ENCODE data around the gene PARP12. TPM values are rescaled to one million over a fixed set of nuclear protein-coding genes. Genes with fewer than 3 reads are reported as not detected.
A peak's percentile ranks its signal among the peaks of the same experiment; 100 is the strongest.

PARP12 gene
- total and polyA plus RNA-seq, 10 donors, result 26.9 to 101 (median 67.2) TPM

- Histone ChIP-seq H3K27ac (no peak overlapping the region), H3K4me3 (no peak overlapping the region), H3K4me1 (no peaks in the 10 kb centered on the region), H3K9me3 (no peaks in the 10 kb centered on the region), H3K36me3 (peaks cover 0 to 47% (median 0%) of the 10 kb centered on the region in 6 donors), H3K27me3 (replicated peaks in 1 of 7) (no peaks in the 10 kb centered on the region)
- TF ChIP-seq POLR2A (IDR thresholded peaks at IDR 0.05), result no peak
- TF ChIP-seq POLR2AphosphoS5 (IDR thresholded peaks at IDR 0.05), result no peak
- no peak for TF ChIP-seq CTCF (IDR thresholded peaks at IDR 0.05 in 8 of 11, conservative IDR thresholded peaks at IDR 0.05 in 3 of 11)
- 73 to 90% (median 86%) methylated on average over 5 to 6 of the region's 6 CpGs for WGBS, 5 donors
- no peak for DNase-seq
- intact Hi-C loops (cut with DNase I; ENCODE audit: low total_unique reads), result no loop called here
These were observed 70.8 kb downstream of the PARP12 start for GRCh38 chr7:139991911-139992310.

GRCh38 chr7:139991269-139991666, 71.5 kb downstream of the PARP12 start:
- H3K27ac ChIP-seq, result no peak overlapping the region
- H3K4me3 ChIP-seq, result no peak overlapping the region
- no peaks in the 10 kb centered on the region for H3K27me3 ChIP-seq (replicated peaks in 1 of 7)
- WGBS, 5 donors, result 84 to 92% (median 89%) methylated on average over 5 of the region's 5 CpGs
- intact Hi-C loops (cut with DNase I; ENCODE audit: low total_unique reads), result no loop called here
- H3K9me3 ChIP-seq, result no peaks in the 10 kb centered on the region
- H3K4me1 ChIP-seq, result no peaks in the 10 kb centered on the region
- no peak for TF ChIP-seq POLR2AphosphoS5 (IDR thresholded peaks at IDR 0.05)
- no peak for TF ChIP-seq CTCF (IDR thresholded peaks at IDR 0.05 in 8 of 11, conservative IDR thresholded peaks at IDR 0.05 in 3 of 11)
- TF ChIP-seq POLR2A (IDR thresholded peaks at IDR 0.05), result no peak
- no peak for DNase-seq
- peaks cover 0 to 47% (median 0%) of the 10 kb centered on the region in 6 donors for H3K36me3 ChIP-seq

- Histone ChIP-seq H3K4me3 (no peak overlapping the region), H3K9me3 (no peaks in the 10 kb centered on the region), H3K27ac (no peak overlapping the region), H3K4me1 (no peaks in the 10 kb centered on the region), H3K27me3 (replicated peaks in 1 of 7) (no peaks in the 10 kb centered on the region), H3K36me3 (peaks cover 0 to 49% (median 0%) of the 10 kb centered on the region in 6 donors)
- intact Hi-C loops (cut with DNase I; ENCODE audit: low total_unique reads), result no loop called here
- DNase-seq, result no peak
- WGBS, 5 donors, result 91 to 95% (median 92%) methylated on average over 22 of the region's 22 CpGs
- TF ChIP-seq CTCF (IDR thresholded peaks at IDR 0.05 in 8 of 11, conservative IDR thresholded peaks at IDR 0.05 in 3 of 11) (no peak), POLR2AphosphoS5 (IDR thresholded peaks at IDR 0.05) (no peak), POLR2A (IDR thresholded peaks at IDR 0.05) (no peak)
These were observed 72.0 kb downstream of the PARP12 start for GRCh38 chr7:139990571-139991268.

GRCh38 chr7:139990142-139990535, 72.6 kb downstream of the PARP12 start:
- no peaks in the 10 kb centered on the region for H3K4me1 ChIP-seq
- TF ChIP-seq CTCF (IDR thresholded peaks at IDR 0.05 in 8 of 11, conservative IDR thresholded peaks at IDR 0.05 in 3 of 11) (no peak), POLR2AphosphoS5 (IDR thresholded peaks at IDR 0.05) (peak in 1 of 3 donors; percentile 31)
- H3K27ac ChIP-seq, result no peak overlapping the region
- H3K36me3 ChIP-seq, result peaks cover 0 to 49% (median 0%) of the 10 kb centered on the region in 6 donors
- H3K9me3 ChIP-seq, result no peaks in the 10 kb centered on the region
- DNase-seq, result no peak
- intact Hi-C loops (cut with DNase I; ENCODE audit: low total_unique reads), result no loop called here
- WGBS, 5 donors, result 72 to 96% (median 74%) methylated on average over 7 to 10 of the region's 10 CpGs
- H3K4me3 ChIP-seq, result no peak overlapping the region
- H3K27me3 ChIP-seq (replicated peaks in 1 of 7), result no peaks in the 10 kb centered on the region
